Activated CD8-positive, alpha-beta memory T cell treated with anti-CD3 and anti-CD28 coated beads, Interleukin-2, amount 50 U/mL, for 1 hour (primary cell): ENCODE results near the gene FTSJ3.
"Not testable (repeated sequence)": the region's sequence is repeated elsewhere in the genome, so short reads cannot be mapped to it uniquely, and the experiment has no call there.

Source experiments
- DNase-seq: peaks from one replicate; pipeline ENCODE4 v3.0.0-alpha.2; 2020; ENCODE audit errors: extremely low read depth

Gene FTSJ3

GRCh38 chr17:63830278-63830677 is 2.8 kb upstream of the FTSJ3 start:
- no peak for DNase-seq

DNA sequence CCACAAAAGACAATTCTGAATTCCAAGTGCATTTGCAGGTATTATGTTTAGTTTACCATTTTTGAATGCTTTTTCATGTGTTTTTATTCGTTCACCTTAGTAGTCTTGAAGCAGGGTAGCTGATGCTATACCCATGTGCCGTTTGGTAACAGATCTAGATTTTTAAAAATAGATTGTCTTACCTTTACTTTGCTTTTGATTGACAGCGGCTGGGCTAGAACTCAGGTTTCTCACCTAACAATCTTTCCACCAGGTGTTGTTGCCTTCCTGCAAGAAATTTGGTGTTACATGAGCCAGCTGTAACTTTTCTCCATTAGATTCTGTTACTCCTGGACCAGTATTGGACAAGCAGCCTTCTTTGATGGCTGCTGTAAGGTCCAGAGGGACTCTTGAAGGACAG is 1.5 kb upstream of the FTSJ3 start:
- no peak for DNase-seq

GRCh38 chr17:63827801-63828221 is 348 bp upstream of the FTSJ3 start:
- DNase-seq: no peak

GRCh38 chr17:63826468-63827001 is 928 bp downstream of the FTSJ3 start:
- no peak for DNase-seq

DNA sequence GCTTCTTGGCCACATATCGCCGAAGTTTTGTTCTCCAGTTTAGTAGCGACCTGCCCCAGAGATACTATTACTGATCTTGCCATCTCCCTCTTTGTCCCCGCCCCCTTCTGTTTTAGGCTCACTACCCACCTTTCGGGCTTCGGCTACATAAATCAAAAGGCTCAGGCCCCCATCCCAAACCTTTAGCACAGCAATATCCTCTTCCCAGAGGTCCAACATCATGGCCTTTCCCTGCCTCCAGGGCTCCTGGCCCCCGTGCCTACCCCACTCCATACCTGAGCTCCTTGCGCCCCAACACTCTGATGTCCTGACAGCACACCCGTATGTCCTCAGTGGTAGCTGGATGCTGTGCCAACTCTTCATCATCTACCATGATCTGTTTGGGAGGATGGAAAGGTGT is 3.1 kb downstream of the FTSJ3 start:
- DNase-seq: no peak

DNA sequence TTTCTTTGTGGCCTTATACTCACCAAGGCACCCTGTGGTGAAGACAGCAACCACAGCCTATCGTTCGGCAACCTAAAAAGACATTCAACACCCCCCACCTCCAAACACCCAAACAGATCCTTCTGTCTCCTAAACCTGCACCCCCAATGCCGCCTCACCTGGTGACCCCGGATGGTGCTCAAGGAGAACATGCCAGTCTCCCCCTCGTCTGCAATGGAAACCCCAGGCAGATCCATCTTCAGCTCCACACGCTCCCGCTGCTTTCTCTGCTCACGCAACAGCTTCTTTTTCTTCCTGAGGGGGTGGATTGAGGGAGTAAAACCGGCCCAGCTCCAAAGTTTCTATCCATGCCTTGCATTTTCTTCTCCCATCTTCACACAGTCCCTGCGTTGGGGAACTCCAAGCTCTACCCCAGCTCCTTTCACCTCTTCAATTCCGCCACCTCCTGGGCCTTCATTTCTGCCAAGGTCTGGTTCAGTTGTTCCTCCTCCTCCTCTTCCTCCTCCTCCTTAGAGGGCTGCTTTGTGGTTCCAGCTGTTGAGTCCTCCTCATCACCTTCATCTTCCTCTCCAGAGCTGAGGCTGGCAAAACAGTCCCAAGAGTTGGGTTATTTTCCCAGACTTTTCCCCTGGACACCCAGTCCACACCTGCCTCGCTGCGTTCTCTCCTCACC is 3.7 kb downstream of the FTSJ3 start:
- DNase-seq: no peak

GRCh38 chr17:63822537-63822936 is 4.9 kb downstream of the FTSJ3 start:
- no peak for DNase-seq

DNA sequence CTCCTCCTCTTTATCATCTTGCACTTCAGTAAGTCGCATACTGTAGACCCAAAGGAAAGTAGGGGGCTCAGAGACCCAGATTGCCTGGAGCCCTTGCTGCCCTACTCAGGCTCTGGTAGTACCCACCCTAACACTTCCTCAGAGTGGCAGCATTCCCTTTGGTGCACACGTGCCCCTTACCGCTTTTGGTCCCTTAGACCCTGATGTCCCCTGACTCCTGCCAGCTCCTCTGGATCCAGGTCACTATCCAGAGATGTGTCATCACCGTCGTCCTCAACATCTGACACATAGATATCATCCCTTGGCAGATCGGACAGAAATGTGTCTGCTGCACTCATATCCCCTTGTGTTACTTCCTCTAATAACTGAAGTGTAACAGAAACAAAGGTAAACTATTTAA is 5.7 kb downstream of the FTSJ3 start:
- DNase-seq: no peak

GRCh38 chr17:63820963-63821561 is 6.4 kb downstream of the FTSJ3 start:
- DNase-seq: no peak

DNA sequence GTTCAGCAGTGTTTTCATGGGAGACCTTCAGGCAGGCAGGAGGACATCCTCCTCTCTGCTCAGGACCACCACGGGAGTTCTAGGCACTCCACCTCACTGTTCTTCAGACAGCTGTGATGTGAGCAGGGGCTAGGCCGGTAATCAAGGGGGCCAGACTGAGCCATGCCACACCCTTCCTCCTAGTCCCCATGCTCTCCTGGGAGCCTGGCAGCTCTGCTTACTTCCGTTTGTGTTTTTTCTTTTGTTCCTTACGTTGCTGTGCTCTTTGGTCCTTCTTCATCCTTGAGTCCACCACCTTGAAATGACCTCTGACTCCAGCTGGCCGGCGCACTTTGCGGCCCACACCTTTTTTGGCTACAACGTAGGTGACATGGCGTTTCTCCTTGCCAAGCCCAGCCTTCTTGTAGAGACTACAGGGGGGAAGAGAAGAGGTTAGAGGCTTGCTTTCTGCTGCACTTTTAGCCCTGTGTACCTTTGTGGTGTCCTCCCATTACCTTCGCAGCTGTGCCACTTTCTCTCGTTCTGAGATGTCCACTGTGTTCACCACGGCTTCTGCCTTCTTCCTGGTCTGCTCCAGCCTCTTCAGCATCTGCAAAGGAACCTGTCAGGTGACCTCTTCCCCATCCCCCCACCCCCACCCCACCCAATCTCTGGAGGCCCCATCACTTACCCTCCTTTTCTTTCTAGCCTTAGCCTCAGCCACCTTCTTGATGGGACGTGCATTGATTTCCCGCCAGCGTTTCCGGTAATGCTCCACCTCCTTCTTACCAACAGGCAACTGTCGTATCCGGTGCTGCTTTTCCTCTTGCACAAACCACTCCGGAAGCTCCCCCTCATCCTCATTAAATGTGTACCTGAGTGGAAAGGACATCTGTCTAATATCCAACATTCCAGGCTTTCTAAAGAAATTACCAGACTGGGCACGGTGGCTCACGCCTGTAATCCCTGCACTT is 7.6 kb downstream of the FTSJ3 start:
- DNase-seq: no peak

DNA sequence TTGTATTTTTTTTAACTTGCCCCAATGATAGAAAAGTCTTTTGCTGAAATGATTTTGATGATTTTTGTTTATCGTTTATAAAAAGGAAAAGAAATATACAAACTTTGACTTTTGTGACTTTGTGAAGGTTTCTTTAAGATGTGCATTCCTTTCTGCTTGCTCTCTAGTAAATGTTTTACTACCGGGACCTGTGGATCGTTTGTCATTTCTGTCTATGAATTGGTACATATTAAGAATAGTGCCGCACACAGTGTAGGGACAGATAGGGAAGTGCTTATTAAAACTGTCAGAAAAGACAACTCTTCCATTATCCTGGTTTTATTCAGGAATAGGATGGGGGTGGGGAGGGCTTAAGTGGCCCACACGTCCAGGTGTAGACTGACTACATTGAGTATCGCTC is 8.3 kb downstream of the FTSJ3 start:
- no peak for DNase-seq

DNA sequence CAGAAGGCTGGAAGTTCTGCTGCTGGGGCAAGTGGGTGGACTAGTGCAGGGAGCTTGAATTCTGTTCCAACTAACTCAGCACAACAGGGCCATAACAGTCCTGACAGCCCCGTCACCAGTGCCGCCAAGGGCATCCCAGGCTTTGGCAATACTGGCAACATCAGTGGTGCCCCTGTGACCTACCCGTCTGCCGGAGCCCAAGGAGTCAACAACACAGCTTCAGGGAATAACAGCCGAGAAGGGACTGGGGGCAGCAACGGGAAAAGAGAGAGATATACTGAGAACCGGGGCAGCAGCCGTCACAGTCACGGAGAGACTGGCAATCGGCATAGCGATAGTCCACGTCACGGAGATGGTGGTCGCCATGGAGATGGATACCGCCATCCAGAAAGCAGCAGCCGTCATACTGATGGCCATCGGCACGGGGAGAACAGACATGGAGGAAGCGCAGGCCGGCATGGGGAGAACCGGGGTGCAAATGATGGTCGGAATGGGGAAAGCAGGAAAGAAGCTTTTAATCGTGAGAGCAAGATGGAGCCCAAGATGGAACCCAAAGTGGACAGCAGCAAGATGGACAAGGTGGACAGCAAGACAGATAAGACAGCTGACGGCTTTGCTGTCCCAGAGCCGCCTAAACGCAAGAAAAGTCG is 9.6 kb downstream of the FTSJ3 start:
- no peak for DNase-seq

DNA sequence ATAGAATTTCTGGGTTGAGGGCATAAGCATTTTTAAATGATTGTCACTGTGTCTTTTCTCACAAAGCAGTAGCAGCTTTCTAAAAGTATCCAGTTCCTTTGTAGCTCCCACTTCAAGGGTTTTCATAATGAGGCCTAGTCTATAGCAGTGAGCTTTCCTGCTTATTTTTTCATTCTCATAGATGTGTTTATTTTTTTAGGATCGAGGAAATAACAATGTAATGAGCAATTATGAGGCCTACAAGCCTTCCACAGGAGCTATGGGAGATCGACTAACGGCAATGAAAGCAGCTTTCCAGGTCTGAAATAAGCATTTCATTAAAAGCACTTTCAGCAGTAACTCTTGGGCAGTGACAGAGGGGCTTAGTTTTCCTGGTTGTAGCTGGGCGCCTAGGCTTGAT is 10.8 kb downstream of the FTSJ3 start:
- DNase-seq: no peak

DNA sequence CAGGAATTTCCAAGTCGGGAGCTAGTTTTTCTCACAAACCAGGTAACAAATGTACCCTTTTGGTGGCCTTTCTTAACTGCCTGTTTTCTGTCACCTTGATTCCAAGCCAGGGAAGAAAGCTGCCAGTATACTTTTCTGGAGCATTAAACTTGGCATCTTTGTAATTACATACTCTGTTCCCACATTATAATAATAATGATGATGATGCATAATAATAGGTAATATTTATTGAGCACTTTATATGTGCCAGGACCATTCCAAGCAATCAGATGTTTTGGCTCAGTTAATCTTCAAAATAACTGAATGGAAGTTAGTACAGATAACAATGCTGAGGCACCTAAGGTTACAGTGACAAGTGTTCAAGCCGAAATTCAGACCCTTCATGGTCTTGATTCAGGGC is 11.3 kb downstream of the FTSJ3 start:
- no peak for DNase-seq

DNA sequence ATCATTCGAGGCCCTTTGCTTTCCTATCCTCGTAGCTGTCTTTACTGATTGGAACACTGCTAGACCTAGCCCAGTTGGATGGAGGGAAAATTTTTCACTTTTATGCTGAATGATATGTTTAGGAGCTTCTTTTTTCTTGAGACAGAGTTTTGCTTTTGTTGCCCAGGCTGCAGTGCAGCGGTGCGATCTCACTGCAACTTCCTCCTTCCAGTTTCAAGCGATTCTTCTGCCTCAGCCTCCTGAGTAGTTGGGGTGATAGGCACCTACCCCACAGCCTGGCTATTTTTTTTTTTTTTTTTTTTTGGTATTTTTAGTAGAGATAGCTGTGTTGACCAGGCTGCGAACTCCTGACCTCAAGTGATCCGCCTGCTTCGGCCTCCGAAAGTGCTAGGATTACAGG is 17.5 kb downstream of the FTSJ3 start:
- no peak for DNase-seq

- DNase-seq: no peak
These were observed 21.9 kb downstream of the FTSJ3 start for GRCh38 chr17:63805591-63805990.

DNA sequence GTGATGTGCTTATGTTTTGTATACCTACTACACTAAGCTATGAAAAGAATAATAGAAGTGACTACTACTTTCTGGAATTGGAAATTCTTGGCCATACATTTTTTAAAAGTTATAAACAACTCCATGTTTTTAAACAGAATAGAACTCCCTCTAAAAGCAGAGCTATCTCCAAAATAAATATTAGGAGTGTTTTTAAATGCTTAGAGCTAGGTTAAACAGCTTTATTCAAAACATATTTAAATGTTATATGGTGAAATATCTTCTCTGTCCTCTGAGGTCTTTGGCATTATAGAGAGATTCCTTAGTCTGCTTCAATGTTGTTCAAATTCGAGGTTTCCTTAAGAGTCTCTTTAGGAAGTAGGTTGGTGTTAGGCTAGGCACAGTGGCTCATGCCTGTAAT is 23.1 kb downstream of the FTSJ3 start:
- DNase-seq: no peak

GRCh38 chr17:63800783-63801182 is 26.7 kb downstream of the FTSJ3 start:
- DNase-seq: no peak

DNA sequence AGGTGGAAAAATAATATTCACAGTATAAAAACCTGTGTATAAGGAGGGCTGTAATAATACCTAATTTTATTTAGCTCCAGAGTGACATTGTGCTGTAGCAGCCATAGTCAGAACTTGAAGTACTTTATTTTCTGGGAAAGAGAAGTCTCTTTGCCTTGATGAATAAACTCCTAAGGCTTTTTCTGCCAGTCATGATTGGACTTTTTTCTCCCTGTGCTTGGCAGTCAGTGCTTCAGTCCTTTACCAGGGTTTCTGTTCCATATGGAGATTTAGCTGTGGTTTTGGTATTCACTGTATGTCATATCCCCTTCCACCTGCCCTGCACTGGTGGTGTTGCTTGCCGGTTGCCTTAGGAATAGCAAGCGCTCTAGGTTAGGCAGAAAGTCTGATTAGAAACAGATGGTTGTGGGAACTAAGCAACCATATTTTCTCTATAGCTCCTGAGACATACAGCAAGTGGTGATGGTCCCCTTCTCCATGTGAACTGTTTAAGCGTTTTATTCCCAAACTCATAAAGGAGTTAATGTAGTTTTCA is 28.8 kb downstream of the FTSJ3 start:
- no peak for DNase-seq

GRCh38 chr17:63796375-63796774 is 31.1 kb downstream of the FTSJ3 start:
- DNase-seq: not testable (repeated sequence)

- DNase-seq: no peak
These were observed 35.3 kb downstream of the FTSJ3 start for GRCh38 chr17:63792055-63792729.
